GM21390 (cell line): ENCODE data around the gene SERPINB2.
A peak's percentile ranks its signal among the peaks of the same experiment; 100 is the strongest.

Source experiments
- ATAC-seq: cut with Tn5 transposase; IDR thresholded peaks from one replicate; pipeline ENCODE4 v1.9.1; 2021; ENCODE audit not compliant: unreplicated experiment

Gene SERPINB2, protein sequence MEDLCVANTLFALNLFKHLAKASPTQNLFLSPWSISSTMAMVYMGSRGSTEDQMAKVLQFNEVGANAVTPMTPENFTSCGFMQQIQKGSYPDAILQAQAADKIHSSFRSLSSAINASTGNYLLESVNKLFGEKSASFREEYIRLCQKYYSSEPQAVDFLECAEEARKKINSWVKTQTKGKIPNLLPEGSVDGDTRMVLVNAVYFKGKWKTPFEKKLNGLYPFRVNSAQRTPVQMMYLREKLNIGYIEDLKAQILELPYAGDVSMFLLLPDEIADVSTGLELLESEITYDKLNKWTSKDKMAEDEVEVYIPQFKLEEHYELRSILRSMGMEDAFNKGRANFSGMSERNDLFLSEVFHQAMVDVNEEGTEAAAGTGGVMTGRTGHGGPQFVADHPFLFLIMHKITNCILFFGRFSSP

GRCh38 chr18:63887424-63887823 is at the start of gene SERPINB2:
Gene SERPINB2 (plus strand): TSS chr18:63887705. CDS start chr18:63891445, 3,740 bp downstream.
- ATAC-seq = no peak

DNA sequence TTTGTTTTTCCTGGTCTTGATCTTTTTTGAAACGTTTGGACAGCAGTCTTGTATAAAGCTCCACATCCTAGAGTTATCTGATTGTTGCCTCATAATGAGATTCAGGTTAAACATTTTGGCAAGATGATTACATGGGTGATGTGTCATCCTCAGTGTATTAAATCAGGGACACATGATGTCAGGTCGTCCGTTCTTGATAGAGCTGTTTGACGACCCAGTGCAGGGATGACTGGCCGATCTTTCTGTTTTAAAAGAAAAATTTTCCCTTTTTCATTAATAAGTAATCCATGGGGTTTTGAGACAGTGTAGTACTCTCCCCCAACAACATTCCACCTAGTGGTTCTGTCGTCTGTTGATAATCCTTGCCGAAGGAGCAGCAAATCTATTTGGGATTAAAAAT is 44.5 kb upstream of the SERPINB2 start:
- ATAC-seq = no peak

DNA sequence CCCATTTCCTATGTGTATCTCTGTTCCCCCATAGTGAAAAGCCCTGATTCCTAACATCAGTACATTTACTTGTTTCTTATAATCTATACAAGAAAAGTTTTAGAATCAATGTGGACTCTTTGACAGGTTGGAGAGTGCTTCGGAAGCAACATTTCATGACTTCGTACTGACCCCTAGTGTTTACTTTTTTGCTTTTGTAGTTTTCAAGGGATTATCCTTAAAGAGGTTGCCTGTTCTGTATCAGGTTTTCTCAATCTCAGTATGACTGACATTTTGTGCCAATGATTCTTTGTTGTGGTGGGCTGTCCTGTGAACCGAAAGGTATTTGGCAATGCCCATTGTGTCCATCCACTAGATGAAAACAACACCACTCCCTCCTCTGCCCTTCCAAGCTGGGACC is 43.3 kb upstream of the SERPINB2 start:
- peak; percentile 57 for ATAC-seq

DNA sequence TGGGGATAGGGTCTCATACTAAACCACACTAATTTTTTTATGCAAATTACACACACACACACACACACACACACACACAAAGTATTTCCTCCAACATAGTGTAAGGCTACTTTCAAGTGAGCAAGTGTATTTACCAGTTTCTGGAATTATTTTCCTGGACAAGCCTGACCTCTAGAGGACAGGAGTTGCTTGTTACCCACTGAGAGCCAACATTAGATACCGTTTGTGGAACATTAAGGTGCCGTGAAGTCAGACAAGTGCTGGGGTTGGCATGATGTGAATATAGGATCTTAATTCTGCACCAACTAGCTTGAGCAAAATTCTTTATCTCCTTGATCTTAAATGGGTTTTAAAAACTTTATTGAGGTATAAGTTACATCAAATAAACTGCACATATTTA is 39.3 kb upstream of the SERPINB2 start:
- peak; percentile 56 for ATAC-seq

GRCh38 chr18:63850020-63850419 is 37.5 kb upstream of the SERPINB2 start:
- no peak for ATAC-seq

- no peak for ATAC-seq
Observed at GRCh38 chr18:63850636-63851035, 36.9 kb upstream of the SERPINB2 start.

DNA sequence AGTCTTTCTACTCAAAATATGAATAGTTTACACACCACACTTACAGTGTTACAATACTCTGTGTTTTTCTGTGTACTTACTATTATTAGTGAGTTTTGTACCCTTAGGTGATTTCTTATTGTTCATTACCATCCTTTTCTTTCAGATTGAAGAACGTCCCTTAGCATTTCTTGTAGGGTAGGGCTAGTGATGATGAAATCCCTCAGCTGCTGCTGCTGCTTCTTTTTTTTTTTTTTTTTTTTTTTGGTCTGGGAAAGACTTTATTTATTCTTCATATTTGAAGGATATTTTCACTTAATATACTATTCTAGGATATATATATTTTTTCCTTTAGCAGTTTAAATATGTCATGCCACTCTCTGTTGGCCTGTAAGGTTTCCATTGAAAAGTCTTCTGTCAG is 29.0 kb upstream of the SERPINB2 start:
- ATAC-seq = no peak

DNA sequence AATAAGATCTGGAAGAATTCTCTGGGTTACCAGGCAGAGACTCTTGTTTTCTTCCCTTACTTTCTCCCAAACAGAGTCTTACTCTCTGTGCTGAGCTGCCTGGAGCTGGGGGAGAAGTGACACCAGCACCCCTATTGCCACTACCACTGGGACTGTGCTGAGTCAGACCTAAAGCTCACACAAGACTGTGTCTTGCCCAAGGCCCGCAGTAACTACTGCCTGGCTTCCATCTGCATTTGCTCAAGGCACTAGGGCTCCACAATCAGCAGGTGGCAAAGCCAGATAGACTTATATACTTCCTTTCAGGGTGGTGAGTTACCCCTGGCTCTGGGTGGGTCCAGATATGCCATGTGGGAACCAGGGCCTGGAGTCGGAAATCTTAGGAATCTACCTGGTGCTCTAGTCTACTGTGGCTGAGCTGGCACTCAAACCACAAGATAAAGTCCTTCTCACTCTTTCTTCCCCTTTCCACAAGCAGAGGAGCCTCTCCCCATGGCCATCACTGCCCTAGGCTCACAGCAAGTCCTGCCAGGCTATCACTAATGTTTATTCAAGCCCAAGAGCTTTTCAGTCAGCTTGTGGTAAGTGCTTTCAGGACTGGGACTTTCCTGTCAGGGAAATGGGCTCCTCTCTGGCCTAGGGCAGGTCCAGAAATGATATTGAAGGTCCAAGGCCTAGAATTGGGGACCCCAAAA is 27.6 kb upstream of the SERPINB2 start:
- no peak for ATAC-seq

DNA sequence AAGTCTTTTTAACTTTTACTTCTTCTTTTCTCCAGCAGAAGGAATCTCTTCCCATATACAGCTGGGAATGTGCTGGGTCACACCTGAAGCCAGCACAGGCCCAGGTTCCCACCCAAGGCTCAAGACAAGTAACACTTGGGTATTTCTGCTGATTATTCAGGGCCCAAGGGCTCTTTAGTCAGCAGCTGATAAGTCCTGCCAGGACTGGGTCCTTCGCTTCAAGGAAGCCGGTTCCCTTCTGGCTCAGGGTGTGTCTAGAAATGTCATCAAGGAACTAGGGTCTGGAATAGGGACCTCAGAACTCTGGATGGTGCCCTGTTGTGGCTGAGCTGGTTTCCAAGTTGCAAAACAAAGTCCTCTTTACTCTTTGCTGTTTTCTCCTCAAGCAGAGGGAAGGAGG is 27.0 kb upstream of the SERPINB2 start:
- no peak for ATAC-seq

- no peak for ATAC-seq
Observed at GRCh38 chr18:63867368-63868125, 20.0 kb upstream of the SERPINB2 start.

GRCh38 chr18:63868546-63868945 is 19.0 kb upstream of the SERPINB2 start:
- ATAC-seq = no peak

DNA sequence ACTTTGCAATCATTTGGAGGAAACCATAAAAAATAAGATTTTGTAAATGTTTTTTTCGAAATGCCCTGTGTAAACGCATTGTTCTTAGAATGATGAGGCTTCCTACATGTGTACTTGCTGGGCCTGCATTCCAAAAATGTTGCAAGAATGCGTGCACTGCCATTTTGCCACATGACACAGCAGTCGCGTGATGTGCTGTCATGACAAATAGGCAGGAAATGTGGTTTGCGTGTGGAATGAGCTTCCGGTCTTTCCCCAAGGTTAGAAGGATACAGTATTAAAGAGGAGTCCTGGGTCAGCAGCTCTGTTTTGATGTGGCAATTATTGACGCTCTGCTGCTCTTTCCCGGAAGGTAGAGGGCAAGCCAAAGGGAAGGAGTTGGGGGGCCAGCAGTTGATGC is 18.1 kb upstream of the SERPINB2 start:
- no peak for ATAC-seq

DNA sequence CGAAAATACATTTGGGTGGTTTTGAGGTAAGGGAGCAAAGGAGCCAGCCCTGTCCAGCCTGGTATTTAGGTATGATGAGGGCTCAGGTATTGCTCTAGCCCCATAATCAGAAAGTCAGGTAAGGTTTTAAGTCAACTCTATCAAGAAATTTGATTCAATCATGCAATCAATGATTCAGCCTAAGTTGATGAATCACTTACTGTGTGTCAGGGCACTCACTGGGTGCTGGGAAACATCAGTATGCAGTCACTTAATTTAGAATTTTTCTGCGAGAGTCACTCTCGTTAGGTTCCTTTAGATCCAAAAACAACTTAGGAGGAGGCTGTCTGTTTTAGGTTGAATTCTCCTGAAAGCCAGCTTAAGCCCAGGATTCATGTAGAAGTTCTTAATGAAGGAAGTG is 17.7 kb upstream of the SERPINB2 start:
- no peak for ATAC-seq

- ATAC-seq = no peak
Observed at GRCh38 chr18:63871836-63872235, 15.7 kb upstream of the SERPINB2 start.

DNA sequence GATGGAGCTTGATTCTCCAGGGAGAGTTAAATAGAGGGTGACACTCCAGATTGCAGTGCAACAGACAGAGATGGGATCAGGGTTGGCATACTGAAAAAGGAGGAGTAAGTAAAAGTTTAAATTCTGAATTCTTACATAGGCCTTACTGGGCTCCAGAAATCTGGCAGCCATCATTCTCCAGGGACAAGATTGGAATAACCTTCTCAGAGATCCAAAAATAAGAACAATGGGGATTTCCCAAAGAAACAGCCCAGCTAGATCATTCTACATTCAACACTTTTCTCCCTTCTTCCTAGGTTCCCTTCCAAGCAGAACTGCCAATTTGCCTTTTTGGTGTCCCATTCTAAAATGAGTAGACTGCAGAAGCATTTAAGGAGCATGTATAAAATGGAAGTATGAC is 14.9 kb upstream of the SERPINB2 start:
- no peak for ATAC-seq

DNA sequence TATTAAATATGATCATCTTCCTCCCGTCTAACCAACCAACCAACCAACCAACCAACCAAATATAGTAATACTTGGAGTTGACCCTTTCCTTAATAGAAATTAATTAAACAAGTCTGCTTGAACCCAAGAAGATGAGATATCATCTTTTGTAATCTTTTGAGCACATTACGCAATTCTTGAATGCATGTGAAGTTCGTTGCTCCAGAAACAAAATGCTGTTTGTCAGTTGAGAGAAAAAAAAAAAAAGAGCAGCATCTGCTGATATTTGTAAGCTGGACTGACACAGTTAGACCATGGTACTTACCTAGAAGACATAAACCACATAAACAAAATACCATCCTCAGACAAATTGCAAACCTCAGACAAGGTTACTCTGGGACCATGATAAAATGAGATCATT is 9.2 kb upstream of the SERPINB2 start:
- ATAC-seq = no peak

- no peak for ATAC-seq
Observed at GRCh38 chr18:63878925-63879324, 8.6 kb upstream of the SERPINB2 start.

DNA sequence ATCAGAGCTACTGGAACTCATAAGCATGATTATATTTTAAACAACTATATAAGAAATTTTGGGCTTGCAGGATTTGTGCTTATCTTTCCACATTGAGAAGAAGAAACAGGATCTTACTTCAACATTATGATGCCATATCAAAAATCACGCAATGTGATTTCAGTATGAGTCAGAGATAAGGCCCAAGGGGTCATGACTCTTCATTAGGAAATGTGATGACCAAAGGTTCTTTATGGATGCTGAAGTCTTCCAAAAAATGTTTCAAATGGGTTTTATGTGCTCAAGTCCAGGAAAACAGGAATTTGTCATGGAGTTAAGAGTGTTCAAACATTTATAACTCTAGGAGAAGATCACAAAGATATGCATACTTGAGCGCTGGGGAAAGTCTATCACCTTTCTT is 7.8 kb upstream of the SERPINB2 start:
- no peak for ATAC-seq

GRCh38 chr18:63881851-63882250 is 5.7 kb upstream of the SERPINB2 start:
- no peak for ATAC-seq

GRCh38 chr18:63882333-63883141 is 5.0 kb upstream of the SERPINB2 start:
- ATAC-seq = no peak

- no peak for ATAC-seq
Observed at GRCh38 chr18:63883617-63884016, 3.9 kb upstream of the SERPINB2 start.
